Panc1 (cell line): ENCODE results near the gene ATXN7L1.

Experiments
- POLR2AphosphoS5 ChIP-seq: IDR thresholded peaks from 2 replicates; pipeline ENCODE4 v1.6.1; 2012; ENCODE audit warnings: mild to moderate bottlenecking, low read depth, low read length, moderate library complexity
- TF ChIP-seq, protein P1 (sequence below): fragments of 450-650 bp; IDR thresholded peaks from 2 replicates; pipeline ENCODE4 v1.5.1; 2017; ENCODE audit warnings: mild to moderate bottlenecking

DNA sequence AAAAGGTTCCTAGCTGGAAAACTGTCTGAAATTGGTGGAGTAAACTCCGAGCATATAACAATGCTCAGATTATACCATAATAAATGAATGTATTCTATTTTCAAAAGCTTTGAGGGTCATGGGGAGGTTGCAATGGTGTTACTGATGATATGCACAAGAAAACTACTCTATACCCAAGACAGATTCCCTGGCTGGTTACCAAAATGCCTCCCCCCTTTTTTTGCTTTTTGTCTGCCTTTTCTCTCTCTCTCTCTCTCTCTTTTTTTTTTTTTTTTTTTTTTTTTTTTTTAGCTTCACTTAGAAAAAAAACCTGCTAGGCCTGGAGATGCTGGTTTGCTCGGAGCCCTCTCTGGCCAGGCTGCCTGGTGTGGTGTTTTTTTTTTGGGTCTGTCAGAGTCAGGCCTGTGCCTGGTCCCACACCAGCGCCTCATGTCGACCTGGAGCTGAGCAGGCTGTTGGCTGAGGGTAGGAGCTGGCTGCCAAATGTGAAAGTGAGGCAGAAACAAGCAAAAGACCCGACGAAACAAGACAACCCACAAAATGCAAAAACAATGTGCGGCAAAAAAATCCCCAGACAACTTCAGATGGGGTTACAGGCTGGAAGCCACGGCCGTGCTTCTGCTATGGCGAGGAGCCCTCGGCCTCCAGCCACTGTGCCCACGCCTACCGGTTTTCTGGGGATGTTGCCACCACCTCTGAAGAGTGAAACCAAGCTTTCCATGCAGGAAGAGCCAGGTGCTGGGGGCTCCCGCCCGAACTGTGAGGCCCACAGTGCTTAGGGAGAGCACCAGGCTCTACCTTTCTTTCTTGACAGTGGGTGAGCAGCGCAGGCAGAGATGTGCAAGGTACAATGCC, 235.2 kb downstream of the ATXN7L1 start:
- TF ChIP-seq, protein P1, sequence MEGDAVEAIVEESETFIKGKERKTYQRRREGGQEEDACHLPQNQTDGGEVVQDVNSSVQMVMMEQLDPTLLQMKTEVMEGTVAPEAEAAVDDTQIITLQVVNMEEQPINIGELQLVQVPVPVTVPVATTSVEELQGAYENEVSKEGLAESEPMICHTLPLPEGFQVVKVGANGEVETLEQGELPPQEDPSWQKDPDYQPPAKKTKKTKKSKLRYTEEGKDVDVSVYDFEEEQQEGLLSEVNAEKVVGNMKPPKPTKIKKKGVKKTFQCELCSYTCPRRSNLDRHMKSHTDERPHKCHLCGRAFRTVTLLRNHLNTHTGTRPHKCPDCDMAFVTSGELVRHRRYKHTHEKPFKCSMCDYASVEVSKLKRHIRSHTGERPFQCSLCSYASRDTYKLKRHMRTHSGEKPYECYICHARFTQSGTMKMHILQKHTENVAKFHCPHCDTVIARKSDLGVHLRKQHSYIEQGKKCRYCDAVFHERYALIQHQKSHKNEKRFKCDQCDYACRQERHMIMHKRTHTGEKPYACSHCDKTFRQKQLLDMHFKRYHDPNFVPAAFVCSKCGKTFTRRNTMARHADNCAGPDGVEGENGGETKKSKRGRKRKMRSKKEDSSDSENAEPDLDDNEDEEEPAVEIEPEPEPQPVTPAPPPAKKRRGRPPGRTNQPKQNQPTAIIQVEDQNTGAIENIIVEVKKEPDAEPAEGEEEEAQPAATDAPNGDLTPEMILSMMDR = no peak
- TF ChIP-seq POLR2AphosphoS5 = no peak
